Activated naive CD4-positive, alpha-beta T cell treated with anti-CD3 and anti-CD28 coated beads, Interleukin-2, amount 50 U/mL, for 72 hours (primary cell): ENCODE measurements around the gene PPFIA4. TPM values are rescaled to one million over a fixed set of nuclear protein-coding genes. Genes with fewer than 3 reads are reported as not detected.

Experiments
- total RNA-seq, 2 donors: library from RNA; stranded (reverse); gene quantifications; one replicate each; pipeline ENCODE4 v1.2.3, GENCODE V29; 2022

The PPFIA4 gene
- total RNA-seq, 2 donors from 2014 or later, result 1.9 to 112 TPM

Other genes starting within 250 kb of the PPFIA4 start
- 10 to 100 TPM; 47.8 to 82.2 TPM for gene KDM5B, start 218.1 kb upstream of the PPFIA4 start, total RNA-seq
- gene PCAT6, start 215.5 kb upstream of the PPFIA4 start, total RNA-seq, result 1 to 10 TPM in 1 of 2 donors, not detected in 1; 3.9 TPM
- 1 to 10 TPM; 8.1 to 8.8 TPM for gene RABIF, start 137.3 kb upstream of the PPFIA4 start, total RNA-seq
- gene KLHL12, start 99.3 kb upstream of the PPFIA4 start, total RNA-seq, result 10 to 100 TPM; 31.7 to 36.3 TPM
- gene ADIPOR1, start 68.2 kb upstream of the PPFIA4 start, total RNA-seq, result 10 to 100 TPM; 69.4 to 97.8 TPM
- gene CYB5R1, start 59.2 kb upstream of the PPFIA4 start, total RNA-seq, result 10 to 100 TPM; 15.2 to 26.7 TPM
- gene TMEM183A, start 19.1 kb upstream of the PPFIA4 start, total RNA-seq, result 10 to 100 TPM; 67.5 to 92.0 TPM
- not detected for gene MYOG, start 59.5 kb downstream of the PPFIA4 start, total RNA-seq
- not detected for gene ADORA1, start 101.2 kb downstream of the PPFIA4 start, total RNA-seq
- not detected for gene MYBPH, start 149.3 kb downstream of the PPFIA4 start, total RNA-seq
- under 1 TPM in 1 of 2 donors, not detected in 1; 0.49 TPM for gene CHI3L1, start 160.2 kb downstream of the PPFIA4 start, total RNA-seq
- gene CHIT1, start 203.2 kb downstream of the PPFIA4 start, total RNA-seq, result 1 to 10 TPM; 1.3 to 2.2 TPM